BLaER1 treated with 17β-estradiol and CSF1 and Interleukin-3, amounts not matched to agents 10 nM and 100 nM (cell line): ENCODE data around the gene ITPK1.
A peak's percentile ranks its signal among the peaks of the same experiment; 100 is the strongest.
"Not testable (repeated sequence)": the region's sequence is repeated elsewhere in the genome, so short reads cannot be mapped to it uniquely, and the experiment has no call there.

Experiments used
- H3K27ac ChIP-seq, 11 experiments: shearing (Covaris generic); formaldehyde crosslinking; 2 replicates each; pipeline ENCODE4 v1.8.1; 2022
- H3K27me3 ChIP-seq, 11 experiments: shearing (Covaris generic); formaldehyde crosslinking; 2 replicates each; pipeline ENCODE4 v1.8.1; 2022
- H3K36me3 ChIP-seq, 11 experiments: shearing (Covaris generic); formaldehyde crosslinking; 2 replicates each; pipeline ENCODE4 v1.8.1; 2022
- H3K4me1 ChIP-seq, 10 experiments: shearing (Covaris generic); formaldehyde crosslinking; 2 replicates each; pipeline ENCODE4 v1.8.1; 2022
- H3K4me2 ChIP-seq, 11 experiments: shearing (Covaris generic); formaldehyde crosslinking; 2 replicates each; pipeline ENCODE4 v1.8.1; 2022
- H3K4me3 ChIP-seq, 10 experiments: shearing (Covaris generic); formaldehyde crosslinking; 2 replicates each; pipeline ENCODE4 v1.8.1; 2022
- H3K9ac ChIP-seq, 11 experiments: shearing (Covaris generic); formaldehyde crosslinking; 2 replicates each; pipeline ENCODE4 v1.8.1; 2022
- H3K9me3 ChIP-seq, 11 experiments: shearing (Covaris generic); formaldehyde crosslinking; replicated peaks in 1 of 11; 2 replicates each; pipeline ENCODE4 v1.8.1; 2022
- H4K20me1 ChIP-seq, 11 experiments: shearing (Covaris generic); formaldehyde crosslinking; 2 replicates each; pipeline ENCODE4 v1.8.1; 2022
- Cebpa-rat ChIP-seq, 11 experiments: shearing (Covaris generic); IDR thresholded peaks; 2 replicates each; pipeline ENCODE4 v1.8.1; 2022

Gene ITPK1

DNA sequence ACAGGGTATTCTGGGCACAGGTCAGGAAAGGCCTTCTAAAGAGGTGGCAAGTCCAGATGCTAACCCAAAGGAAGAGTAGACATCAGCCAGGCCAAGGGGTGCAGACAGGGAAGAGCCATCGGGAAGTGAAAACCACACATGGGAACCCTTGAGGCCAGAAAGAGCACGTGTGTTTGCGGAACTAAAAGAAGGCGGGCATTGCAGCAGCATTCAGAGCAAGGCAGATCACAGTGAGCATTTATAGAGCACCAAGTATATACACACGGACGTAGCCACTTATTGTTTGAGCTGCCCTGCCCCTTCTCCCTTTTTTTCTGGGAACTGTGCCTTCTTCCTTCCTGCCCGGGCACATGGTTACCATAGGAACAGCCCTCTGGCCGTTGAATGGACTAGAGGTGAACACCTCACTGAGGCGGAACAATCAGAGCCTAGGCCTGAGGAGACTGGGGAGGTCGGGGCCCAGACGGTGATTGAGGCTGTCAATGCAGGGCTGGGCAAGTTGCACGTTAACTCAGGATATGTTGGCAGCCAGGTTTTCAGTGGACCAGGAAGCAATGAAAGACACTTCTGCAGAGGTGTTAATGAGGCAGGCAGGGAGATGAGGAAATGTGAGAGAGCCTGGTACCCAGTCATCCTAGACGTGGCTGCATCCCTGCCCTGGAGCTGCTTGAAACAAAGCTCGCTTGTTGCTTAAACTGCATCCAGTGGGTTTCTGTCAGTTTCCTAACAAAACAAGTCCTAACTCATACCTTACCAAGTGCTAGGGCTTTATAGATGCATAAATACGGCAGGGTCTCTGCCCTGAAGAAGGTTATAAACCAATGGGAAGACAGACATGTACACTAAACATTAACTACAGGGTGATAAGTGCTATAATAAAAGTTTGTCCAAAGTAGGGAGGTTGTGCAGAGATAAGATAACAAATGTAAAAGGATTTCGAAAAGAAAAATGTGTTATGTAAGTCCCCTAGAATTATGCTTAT lies 34.8 kb upstream of the ITPK1 start:
- no peaks in the 10 kb centered on the region for H4K20me1 ChIP-seq
- peak overlapping the region in 6 of 11 experiments; percentile 1 to 50 (median 37); a peak in 9 of 22 replicates for H3K4me2 ChIP-seq
- no peak for TF ChIP-seq Cebpa-rat (IDR thresholded peaks at IDR 0.05)

DNA sequence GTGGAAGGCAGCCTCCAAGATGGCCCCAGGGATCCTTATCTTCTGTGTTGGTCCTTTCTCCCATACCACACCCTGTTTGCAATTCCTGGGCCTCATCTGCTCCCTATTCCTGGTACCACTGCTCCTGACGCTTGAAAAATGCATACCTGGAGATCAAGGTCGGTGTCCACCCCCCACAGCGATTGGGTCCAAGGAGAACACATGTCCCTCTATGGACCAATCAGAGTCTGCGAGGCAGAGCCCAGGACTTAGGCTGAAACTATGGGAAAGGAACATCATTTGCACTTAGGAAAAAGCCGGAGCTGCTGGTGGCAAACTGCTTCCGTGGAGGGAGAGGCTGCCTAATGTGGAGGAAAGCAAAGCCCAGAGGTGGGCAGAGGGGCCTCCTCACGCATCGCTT lies 33.3 kb upstream of the ITPK1 start:
- H3K4me2 ChIP-seq, result no peak overlapping the region
- H3K27me3 ChIP-seq, result no peaks in the 10 kb centered on the region
- H4K20me1 ChIP-seq, result no peaks in the 10 kb centered on the region
- H3K4me1 ChIP-seq, result peaks cover 0 to 18% (median 11%) of the 10 kb centered on the region in 10 experiments; a peak in 10 of 20 replicates
- H3K36me3 ChIP-seq, result no peaks in the 10 kb centered on the region
- no peaks in the 10 kb centered on the region for H3K9me3 ChIP-seq
- TF ChIP-seq Cebpa-rat (IDR thresholded peaks at IDR 0.05), result no peak
- H3K4me3 ChIP-seq, result no peak overlapping the region
- no peak overlapping the region for H3K9ac ChIP-seq
- no peak overlapping the region for H3K27ac ChIP-seq

More for the DNA sequence above, 34.8 kb upstream of the ITPK1 start:
- H3K36me3 ChIP-seq, result no peaks in the 10 kb centered on the region
- no peak overlapping the region for H3K4me3 ChIP-seq
- no peaks in the 10 kb centered on the region for H3K27me3 ChIP-seq
- H3K4me1 ChIP-seq, result peaks cover 0 to 18% (median 11%) of the 10 kb centered on the region in 10 experiments; a peak in 10 of 20 replicates
- no peak overlapping the region for H3K9ac ChIP-seq
- H3K9me3 ChIP-seq, result no peaks in the 10 kb centered on the region
- H3K27ac ChIP-seq, result no peak overlapping the region; a peak in 1 of 22 replicates

DNA sequence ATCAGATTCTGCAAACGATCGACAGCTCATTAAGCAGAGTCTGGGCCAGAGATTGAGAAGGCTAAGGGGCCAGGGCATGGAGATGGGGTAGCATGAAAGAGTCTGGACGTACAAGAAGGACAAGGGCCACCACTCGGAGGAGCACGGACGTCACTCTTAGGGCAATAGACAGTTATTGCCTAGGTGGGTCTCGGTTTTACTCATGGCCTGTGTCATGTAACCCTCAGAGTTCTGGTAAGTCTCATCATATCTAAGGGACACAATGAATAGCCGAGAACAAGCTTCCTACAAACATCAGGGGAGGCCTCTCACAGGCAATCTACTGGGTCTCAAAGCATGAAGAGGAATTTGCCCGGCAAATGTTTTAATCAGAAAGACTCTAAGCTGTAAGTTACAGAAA lies 30.4 kb upstream of the ITPK1 start:
- Histone ChIP-seq H3K9ac (no peak overlapping the region), H3K4me3 (no peak overlapping the region), H3K4me2 (no peak overlapping the region), H4K20me1 (no peaks in the 10 kb centered on the region), H3K4me1 (peaks cover 0 to 15% (median 9%) of the 10 kb centered on the region in 10 experiments; a peak in 11 of 20 replicates), H3K27ac (no peak overlapping the region), H3K36me3 (no peaks in the 10 kb centered on the region), H3K27me3 (no peaks in the 10 kb centered on the region), H3K9me3 (no peaks in the 10 kb centered on the region)
- no peak for TF ChIP-seq Cebpa-rat (IDR thresholded peaks at IDR 0.05)

DNA sequence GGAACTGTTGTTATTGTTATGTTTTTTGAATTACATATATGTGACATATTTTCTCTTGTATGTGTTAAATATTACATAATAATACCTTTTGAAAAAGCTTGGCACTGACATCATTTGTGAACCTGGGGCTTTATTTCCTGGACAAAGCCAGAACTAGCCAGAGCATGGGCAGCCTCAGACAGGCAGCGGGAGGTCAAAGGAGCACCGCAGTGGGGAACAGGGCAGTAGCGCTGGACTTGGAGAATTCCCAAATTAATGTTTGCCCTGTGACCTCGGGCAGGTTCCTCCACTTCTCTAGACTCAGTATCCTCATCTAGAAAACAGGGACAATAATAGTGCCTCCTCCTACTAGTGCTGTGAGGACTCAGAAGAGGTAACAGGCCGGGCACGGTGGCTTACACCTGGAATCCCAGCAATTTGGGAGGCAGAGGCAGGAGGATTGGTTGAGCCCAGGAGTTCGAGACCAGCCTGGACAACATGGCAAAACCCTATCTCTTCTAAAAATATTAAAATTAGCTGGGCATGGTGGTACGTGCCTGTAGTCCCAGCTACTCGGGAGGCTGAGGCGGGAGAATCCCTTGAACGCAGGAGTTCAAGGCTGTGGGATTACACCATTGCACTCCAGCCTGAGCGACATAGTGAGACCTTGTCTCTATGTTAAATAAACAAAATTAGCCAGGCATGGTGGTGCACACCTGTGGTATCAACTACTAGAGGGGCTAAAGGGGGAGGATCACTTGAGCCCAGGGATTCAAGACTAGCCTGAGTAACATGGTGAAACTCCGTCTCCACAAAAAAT lies 27.3 kb upstream of the ITPK1 start:
- Histone ChIP-seq H4K20me1 (no peaks in the 10 kb centered on the region), H3K4me3 (no peak overlapping the region), H3K27ac (no peak overlapping the region), H3K9ac (no peak overlapping the region), H3K36me3 (no peaks in the 10 kb centered on the region), H3K4me1 (peaks cover 0 to 15% (median 3%) of the 10 kb centered on the region in 10 experiments; a peak in 8 of 20 replicates), H3K4me2 (no peak overlapping the region), H3K27me3 (no peaks in the 10 kb centered on the region), H3K9me3 (no peaks in the 10 kb centered on the region)
- TF ChIP-seq Cebpa-rat (IDR thresholded peaks at IDR 0.05), result no peak

DNA sequence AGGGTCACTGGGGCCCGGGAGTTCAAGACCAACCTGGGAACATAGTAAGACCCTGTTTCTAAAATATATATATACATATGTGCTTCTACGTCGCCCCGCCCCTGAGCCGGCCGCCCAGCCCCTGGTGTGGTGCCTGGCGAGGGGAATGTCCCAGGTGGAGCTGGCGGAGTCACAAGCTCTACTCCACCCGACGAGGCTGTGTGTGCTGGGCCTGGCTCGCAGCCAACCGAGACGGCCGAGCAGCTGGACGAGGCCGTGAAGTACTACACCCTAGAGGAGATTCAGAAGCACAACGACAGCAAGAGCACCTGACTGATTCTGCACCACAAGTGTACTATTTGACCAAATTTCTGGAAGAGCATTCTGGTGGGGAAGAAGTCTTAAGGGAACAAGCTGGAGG lies 22.1 kb upstream of the ITPK1 start:
- no peak for TF ChIP-seq Cebpa-rat (IDR thresholded peaks at IDR 0.05)

DNA sequence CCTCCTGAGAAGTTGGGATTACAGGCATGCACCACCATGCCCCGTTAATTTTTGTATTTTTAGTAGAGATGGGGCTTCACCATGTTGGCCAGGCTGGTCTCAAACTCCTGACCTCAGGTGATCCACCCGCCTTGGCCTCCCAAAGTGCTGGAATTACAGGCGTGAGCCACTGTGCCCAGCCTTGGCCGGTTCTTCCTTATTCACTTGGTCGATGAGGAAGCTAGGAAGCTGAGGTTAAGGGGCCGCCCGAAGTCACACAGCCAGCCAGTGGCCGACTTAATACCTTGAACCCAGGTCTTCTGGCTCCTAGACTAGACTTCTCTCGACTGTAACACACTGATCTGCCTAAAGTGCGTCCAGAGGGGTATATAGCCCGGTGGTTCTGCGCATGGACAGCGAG lies 20.8 kb upstream of the ITPK1 start:
- H3K36me3 ChIP-seq, H4K20me1 ChIP-seq, H3K4me3 ChIP-seq, H3K9ac ChIP-seq, H3K27me3 ChIP-seq, H3K9me3 ChIP-seq: not testable (repeated sequence)
- Histone ChIP-seq H3K27ac (peak overlapping the region in 3 of 11 experiments; percentile 0 to 79 (median 14); a peak in 3 of 22 replicates), H3K4me1 (peaks cover 0 to 71% (median 21%) of the 10 kb centered on the region in 10 experiments; a peak in 13 of 20 replicates), H3K4me2 (peak overlapping the region in 1 of 11 experiments; percentile 59; a peak in 1 of 22 replicates)

More for the DNA sequence above, 22.1 kb upstream of the ITPK1 start:
- no peaks in the 10 kb centered on the region for H3K36me3 ChIP-seq
- H3K4me2 ChIP-seq, result no peak overlapping the region
- H3K4me1 ChIP-seq, result peaks cover 0 to 58% (median 18%) of the 10 kb centered on the region in 10 experiments; a peak in 13 of 20 replicates
- H3K9me3 ChIP-seq, result no peaks in the 10 kb centered on the region
- no peaks in the 10 kb centered on the region for H3K27me3 ChIP-seq
- no peaks in the 10 kb centered on the region for H4K20me1 ChIP-seq
- no peak overlapping the region for H3K4me3 ChIP-seq
- 0 out of 22 replicates have a peak overlapping the region, but pooled peaks of 1 of the 11 experiments have one; percentile 17 for H3K9ac ChIP-seq
- H3K27ac ChIP-seq, result no peak overlapping the region

DNA sequence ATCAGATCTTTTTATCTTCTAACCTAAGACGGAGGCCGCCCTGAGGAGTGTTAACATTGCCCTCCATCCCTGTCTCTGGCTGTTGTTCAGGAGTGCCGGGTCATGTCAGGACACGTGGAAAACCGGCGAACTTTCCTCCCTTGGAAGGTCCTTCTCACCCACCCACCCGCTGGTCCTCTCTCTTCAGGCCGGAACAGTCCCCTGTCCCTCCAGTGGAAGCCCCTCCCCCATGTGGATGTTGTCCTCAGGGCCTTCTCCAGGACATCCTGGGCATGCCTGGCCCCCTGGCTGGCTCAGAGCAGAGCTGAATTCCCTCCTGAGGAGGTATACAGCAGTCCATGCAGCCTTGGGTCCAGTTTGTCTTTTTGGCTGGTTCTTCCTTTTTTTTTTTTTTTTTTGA lies 20.3 kb upstream of the ITPK1 start:
- Histone ChIP-seq H4K20me1 (no peaks in the 10 kb centered on the region), H3K36me3 (no peaks in the 10 kb centered on the region), H3K4me2 (peak overlapping the region in 2 of 11 experiments; percentile 59 to 67; a peak in 2 of 22 replicates), H3K4me3 (no peak overlapping the region), H3K9ac (no peak overlapping the region; a peak in 1 of 22 replicates), H3K9me3 (no peaks in the 10 kb centered on the region), H3K4me1 (peaks cover 0 to 71% (median 18%) of the 10 kb centered on the region in 10 experiments; a peak in 13 of 20 replicates), H3K27me3 (no peaks in the 10 kb centered on the region), H3K27ac (peak overlapping the region in 1 of 11 experiments; percentile 79; a peak in 3 of 22 replicates)
- TF ChIP-seq Cebpa-rat (IDR thresholded peaks at IDR 0.05), result no peak

DNA sequence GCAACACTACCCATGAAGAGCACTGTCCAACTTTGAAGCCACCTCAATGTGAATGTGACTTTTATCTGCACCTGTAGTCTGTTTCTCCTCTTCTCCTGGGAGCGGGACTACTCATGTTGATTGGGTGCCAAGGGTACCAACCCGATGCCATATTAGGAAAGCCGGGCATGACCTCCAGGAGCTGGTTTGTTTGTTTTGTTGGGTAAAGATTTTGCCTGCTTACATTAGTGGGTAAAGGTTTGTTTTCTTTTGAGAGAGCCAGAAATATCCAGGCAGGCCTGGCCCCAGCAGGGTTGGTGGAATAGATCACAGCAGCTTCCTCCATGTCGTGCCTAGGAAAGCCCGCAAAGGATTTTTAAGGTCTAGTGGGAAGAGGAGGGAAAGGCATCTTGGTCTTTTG lies 19.7 kb upstream of the ITPK1 start:
- no peak for TF ChIP-seq Cebpa-rat (IDR thresholded peaks at IDR 0.05)
- Histone ChIP-seq H3K27ac (peak overlapping the region in 2 of 11 experiments; percentile 70 to 79; a peak in 2 of 22 replicates), H3K9ac (no peak overlapping the region), H3K9me3 (no peaks in the 10 kb centered on the region), H3K27me3 (no peaks in the 10 kb centered on the region), H4K20me1 (no peaks in the 10 kb centered on the region), H3K4me3 (no peak overlapping the region), H3K4me2 (peak overlapping the region in 2 of 11 experiments; percentile 59 to 67; a peak in 3 of 22 replicates), H3K4me1 (peaks cover 0 to 74% (median 18%) of the 10 kb centered on the region in 10 experiments; a peak in 13 of 20 replicates), H3K36me3 (no peaks in the 10 kb centered on the region)
